Measurements from ENCODE around the gene ALOXE3. TPM values are rescaled to one million over a fixed set of nuclear protein-coding genes. Genes with fewer than 3 reads are reported as not detected.
A peak's percentile ranks its signal among the peaks of the same experiment; 100 is the strongest.
"Not testable (repeated sequence)": the region's sequence is repeated elsewhere in the genome, so short reads cannot be mapped to it uniquely, and the experiment has no call there.

The ALOXE3 gene
- total RNA-seq, 1 donor from 2014 or later, result not detected

DNA sequence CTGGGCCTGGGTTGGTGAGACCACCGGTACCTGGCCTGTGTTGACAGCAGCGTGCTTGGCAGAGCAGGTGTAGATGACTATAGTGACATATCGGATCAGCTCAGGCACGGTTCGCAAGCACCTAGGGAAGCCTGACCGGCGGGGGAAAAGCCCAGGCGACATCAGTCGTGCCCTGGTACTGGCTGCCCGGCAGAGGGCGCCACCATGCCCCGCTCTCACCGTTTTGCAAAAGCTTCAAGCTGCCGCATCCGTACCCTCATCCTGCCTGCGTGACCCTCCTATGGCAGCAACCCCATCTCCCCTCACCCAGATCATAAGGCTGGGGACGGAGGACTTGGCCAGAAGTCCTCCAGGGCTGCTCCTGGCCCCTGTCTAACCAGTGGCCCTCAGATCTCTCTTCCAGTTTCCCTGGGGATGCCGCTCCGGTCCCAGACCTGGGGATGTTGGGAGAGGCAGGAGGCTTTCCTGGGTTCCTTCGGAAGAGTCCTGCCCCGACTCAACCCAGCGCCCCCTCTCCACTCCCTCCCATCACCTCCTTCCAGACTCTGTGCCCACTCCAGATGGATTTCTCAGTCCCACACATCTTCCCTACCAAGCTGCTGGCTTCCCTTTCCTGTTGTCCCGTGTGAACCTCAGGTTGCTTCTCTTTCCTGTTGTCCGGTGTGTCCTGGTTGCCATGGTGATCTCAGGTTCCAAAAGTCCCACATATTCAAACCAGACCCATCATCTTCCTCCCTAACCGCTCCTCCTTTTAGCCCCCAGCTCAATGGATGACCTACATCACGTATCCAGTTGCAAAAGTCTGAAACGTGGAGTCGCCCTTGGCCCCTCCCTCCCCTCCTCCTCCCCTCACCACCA is 44.5 kb downstream of the ALOXE3 start:
- peak; percentile 52 for DNase-seq (ENCODE audit: low read depth)

DNA sequence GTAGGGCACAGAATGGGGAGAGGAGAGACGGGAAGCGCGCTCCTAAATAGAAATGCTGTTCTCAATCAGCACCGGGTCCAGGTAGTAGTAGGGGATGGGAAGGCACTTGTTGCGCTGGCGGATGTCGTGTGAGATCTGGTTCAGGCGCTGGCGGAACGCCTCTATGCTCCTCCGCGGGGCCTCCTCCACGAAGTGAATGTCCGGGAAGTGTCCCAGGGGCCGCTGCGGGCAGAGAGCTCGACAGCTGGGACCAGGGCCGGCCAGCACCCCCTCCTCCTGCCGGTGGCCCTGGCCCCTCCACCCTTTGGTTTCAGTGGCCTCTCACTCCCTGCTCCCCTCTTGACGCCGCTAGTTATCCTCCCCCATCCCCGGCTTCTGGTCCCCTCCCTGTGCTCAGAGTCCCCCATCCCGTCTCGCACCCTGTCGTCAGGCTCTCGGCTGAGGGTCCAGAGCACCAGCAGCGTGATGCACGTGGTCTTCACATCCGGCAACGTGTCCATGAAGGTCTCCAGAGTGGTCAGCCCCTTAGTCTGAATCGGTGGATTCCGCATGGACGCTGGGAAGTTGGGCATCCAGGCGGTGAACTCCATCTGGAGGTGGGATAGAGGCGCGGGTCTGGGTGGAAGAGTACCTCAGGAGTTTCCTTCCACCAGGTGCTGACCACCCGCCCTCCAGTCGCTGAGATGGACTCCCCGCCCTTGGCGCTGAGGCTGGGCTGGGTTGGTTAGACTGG is 45.4 kb downstream of the ALOXE3 start:
- DNase-seq (ENCODE audit: low read depth), result peak; percentile 37

- no peak for DNase-seq (ENCODE audit: low read depth)
Observed at GRCh38 chr17:8072341-8072728, 46.0 kb downstream of the ALOXE3 start.

GRCh38 chr17:8071496-8071895 is 46.8 kb downstream of the ALOXE3 start:
- no peak for DNase-seq (ENCODE audit: low read depth)

DNA sequence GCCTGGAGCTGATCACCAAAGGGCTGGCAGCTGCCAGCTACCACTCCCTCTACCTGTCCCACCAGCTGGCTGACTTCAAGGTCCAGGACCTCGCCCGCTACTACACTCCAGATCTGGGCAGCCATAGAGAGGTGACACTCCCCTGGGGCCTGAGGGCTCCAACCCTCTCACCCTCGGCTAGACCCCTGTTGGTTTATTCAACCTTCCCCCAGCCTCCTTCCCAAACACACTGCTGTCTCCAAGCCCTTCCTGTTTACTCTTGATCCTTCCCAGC is 48.8 kb downstream of the ALOXE3 start:
- no peak for DNase-seq (ENCODE audit: low read depth)

DNA sequence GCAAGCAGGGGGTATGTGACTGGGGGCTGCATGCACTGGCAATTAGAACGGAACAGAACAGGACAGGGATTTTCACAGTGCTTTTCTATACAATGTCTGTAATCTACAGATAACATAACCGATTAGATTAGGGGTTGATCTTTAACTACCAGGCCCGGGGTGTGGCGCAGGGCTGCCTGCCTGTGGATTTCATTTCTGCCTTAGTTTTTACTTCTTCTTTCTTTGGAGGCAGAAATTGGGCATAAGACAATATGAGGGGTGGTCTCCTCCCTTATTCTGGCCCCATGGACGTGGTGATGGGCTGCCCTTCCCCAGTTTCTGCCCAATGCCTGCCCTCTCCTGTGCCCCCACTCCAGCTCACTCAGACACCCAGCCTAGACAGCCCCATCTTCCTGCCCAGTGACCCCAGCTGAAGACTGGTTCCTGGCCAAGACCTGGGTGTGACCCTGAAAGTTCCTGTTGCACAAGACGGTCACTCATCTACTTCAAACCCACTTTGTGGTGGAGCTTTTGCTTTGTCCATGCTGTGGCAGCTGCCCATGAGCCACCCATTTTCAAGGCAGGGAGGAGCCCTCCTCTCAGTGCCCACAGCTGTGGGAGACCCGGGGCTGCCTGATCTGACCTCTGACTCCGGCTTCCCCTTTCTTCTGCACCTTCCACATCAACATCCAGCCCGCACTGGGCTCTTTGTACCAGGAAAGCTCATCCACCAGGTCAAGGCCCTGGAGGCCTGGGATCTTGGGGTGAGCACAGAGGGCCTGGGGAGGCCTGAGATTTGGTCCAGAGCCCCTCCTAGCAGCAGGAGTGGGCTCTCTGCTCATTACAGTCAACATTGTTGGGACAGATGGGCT is 49.4 kb downstream of the ALOXE3 start:
- peak; percentile 28 for DNase-seq (ENCODE audit: low read depth)

DNA sequence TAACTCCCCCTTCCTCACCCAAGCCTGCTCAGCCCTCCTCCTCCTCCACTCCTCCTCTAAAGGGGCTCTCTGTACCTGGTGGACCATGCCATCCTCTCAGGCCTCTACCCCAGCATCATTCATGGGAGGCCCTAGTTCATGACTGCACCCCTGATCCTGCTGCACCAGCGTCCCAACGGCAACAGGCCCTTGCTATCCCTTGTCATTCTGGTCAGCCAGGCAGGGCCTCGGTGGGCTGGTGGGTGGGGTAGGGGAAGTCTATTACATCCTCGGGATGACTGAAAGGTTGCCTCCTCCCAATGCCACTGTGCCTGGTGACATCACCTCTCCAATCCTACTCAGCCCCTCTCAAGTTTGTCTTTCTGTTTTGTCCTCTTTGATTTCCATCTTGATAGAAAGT is 50.5 kb downstream of the ALOXE3 start:
- DNase-seq (ENCODE audit: low read depth), result no peak

DNA sequence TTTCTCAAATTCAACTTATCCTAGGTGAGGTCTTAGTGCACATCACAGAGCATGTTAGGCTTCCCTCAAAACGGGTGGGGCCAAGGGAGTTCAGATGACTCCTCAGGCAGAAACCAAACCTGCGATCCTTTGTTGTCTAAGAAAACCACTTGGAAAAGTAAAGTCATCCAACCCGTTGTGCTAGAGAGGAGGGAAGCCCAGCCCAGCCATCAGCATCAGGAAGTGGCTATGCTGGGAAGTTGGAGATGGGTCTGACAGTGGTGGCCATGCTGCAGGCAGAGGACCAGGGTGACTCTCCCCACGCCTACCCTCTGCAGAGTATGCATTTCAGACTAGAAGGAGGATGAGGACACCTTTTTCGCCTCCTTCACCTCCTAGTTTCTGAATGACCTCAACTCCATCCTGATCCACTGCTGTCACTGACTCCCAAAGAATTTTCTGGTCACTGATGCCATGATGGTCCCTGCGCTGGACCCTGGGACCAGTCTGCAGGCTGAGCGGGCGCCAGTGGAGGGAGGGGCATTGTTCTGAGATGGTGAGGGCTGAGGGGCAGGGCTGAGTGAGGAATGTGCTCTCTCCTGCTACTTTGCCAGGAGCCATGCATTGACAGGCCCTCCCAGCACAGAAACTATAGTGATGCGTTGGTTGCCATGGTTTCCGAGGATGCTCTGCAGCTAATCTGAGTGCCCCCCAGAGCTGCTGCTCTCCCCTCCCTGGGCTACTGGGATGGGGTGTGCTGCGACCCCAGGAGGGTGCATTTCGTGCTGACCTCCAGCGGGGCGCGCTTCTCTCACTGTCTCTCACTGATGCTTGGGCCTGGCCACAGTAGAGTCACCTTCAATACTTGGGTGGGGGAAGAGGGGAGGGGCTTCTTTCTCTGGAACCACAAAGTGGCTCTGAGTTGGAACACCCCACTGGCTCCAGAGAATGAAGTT is 51.2 kb downstream of the ALOXE3 start:
- no peak for DNase-seq (ENCODE audit: low read depth)

DNA sequence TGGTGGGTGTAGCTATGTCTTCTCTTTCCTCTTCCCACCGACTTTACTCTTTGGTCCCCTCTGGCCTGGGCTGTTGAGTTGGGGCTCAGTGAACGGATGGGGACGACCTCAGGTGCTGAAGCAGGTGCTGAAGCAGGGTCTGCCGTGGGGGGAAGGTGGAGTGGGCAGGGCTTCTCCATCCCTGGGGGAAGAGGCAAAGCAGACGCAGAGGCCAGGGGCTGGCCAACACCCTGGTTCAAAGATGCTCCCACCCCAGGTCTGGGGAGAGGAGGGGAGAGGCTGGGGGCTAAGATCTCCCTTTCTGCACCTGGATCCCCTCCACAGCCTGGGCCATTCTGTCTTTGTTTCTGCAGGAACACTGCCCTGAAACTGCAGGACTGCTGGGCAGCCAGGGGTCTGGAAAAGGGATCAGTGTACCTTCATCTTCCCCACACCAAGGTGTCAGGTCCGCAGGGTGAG is 53.7 kb downstream of the ALOXE3 start:
- DNase-seq (ENCODE audit: low read depth), result no peak

- no peak for DNase-seq (ENCODE audit: low read depth)
Observed at GRCh38 chr17:8063761-8064534, 54.4 kb downstream of the ALOXE3 start.

DNA sequence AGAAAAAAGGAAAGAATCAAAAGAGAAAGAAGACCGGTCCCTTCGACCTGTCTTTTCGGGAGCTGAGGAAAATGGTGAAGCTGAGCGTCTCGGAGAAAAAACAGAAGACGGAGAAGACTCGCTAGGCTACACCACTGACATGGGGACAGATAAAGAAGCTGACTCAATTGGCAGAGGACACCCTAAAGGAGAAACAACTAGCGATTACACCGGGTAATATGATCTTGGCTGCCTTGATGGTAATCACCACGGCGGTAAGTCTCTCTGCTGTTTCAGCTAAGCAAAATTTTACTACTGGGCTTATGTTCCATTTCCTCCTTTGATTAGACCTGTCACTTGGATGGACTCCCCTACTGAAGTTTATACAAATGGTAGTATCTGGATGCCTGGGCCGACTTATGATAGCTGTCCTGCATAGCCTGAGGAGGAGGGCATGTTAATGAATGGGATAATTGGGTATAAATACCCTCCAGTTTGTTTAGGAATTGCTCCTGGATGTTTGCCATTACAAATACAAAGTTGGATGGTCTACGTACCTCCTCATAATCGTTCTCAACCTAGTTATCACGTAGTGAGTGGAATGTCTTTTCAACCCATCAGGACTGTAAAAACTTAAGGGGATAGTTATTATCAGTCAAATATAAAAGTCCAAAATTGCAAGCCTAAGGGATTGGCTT is 55.4 kb downstream of the ALOXE3 start:
- no peak for DNase-seq (ENCODE audit: low read depth)

- no peak for DNase-seq (ENCODE audit: low read depth)
Observed at GRCh38 chr17:8062435-8062806, 55.9 kb downstream of the ALOXE3 start.

GRCh38 chr17:8061851-8062250 is 56.5 kb downstream of the ALOXE3 start:
- DNase-seq (ENCODE audit: low read depth), result not testable (repeated sequence)

DNA sequence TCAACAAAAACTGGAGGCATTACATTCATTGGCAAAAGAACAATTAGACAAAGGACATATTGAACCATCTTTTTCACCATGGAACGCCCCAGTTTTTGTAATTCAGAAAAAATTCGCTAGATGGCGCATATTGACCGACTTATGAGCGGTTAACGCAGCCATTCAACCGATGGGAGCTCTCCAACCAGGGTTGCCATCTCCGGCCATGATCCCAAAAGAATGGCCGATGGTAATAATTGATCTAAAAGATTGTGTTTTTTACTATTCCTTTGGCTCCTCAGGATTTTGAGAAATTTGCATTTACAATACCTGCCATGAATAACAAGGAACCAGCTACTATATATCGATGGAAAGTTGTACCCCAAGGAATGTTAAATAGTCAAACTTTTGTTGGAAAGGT is 58.0 kb downstream of the ALOXE3 start:
- peak; percentile 85 for DNase-seq (ENCODE audit: low read depth)

GRCh38 chr17:8059131-8059530 is 59.2 kb downstream of the ALOXE3 start:
- no peak for DNase-seq (ENCODE audit: low read depth)

DNA sequence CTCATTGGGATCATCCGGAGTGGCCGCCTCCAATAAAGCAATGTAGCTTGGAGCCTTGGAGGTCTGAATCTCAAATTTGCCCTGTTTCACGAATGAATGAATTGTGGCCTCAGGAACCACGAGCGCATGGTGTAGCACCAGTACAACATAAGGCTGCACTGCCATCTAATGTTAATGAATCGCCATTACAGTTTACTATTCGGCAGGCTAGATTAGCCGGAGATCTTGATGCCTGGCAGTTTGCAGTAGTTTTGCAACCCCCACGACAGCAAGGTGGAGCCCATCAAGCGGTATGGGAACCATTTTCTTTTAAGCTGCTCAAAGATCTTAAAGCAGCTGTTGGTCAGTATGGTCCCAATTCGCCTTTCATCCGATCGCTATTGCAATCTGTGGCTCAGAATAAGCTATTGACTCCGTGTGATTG is 60.6 kb downstream of the ALOXE3 start:
- peak; percentile 79 for DNase-seq (ENCODE audit: low read depth)

DNA sequence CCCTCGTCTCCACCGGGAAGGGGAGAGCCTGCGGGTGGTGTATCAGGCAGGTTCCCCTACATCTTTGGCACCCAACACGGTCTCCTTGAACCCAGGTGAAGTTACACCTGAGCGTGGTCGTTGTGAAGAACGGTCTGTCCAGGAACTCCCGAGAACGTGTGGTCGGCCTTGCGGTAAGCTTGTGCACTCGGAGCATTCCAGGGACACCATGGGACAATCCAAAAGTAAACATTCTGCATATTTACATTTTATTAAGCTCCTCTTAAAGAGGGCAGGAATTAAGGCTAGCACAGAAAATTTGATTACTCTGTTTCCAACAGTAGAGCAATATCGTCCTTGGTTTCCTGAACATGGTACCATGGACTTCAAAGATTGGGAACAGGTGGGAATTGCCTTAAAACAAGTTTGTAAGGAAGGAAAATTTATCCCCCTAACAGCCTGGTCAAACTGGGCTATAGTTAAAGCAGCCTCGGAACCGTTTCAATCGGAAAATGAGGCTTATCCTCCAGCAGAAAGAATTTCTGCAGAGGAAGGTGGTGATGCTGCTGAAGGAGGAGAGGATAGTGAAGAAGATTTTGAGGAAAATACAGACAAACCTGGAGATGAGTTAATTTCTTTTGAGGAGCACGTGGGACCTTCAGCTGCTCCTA is 61.2 kb downstream of the ALOXE3 start:
- no peak for DNase-seq (ENCODE audit: low read depth)

- DNase-seq (ENCODE audit: low read depth), result peak; percentile 70
Observed at GRCh38 chr17:8056232-8056975, 61.9 kb downstream of the ALOXE3 start.

All from myocyte (in vitro differentiated cells).